CD8-positive, alpha-beta memory T cell (primary cell): ENCODE data around the gene PSMG4. TPM values are rescaled to one million over a fixed set of nuclear protein-coding genes. Genes with fewer than 3 reads are reported as not detected.
A peak's percentile ranks its signal among the peaks of the same experiment; 100 is the strongest.

Experiments used
- CTCF ChIA-PET: fragments of 350-600 bp; sonication (Branson Sonifier 250); formaldehyde crosslinking; loops from one replicate; lab custom pipeline; 2021; ENCODE audit warnings: antibody characterized with exemption; lab: Charles Lee
- POLR2A ChIA-PET: fragments of 350-600 bp; sonication (Branson Sonifier 250); formaldehyde crosslinking; loops from one replicate; lab custom pipeline; 2021; ENCODE audit warnings: antibody characterized with exemption; lab: Charles Lee
- DNase-seq, 5 donors: peaks; one replicate each; pipeline versions ENCODE4 v3.0.0 to v3.0.0-alpha.2; 2020 to 2022; ENCODE audit warnings: mixed read lengths in 1 of 5
- H3K27ac ChIP-seq: one replicate; pipeline ENCODE4 v1.7.0; 2013; ENCODE audit warnings: low read depth, mild to moderate bottlenecking, low read length, moderate library complexity
- H3K27me3 ChIP-seq: 2 replicates; pipeline ENCODE4 v1.7.0; 2013; ENCODE audit warnings: low read length, mild to moderate bottlenecking; ENCODE audit not compliant: insufficient read depth, poor library complexity, severe bottlenecking
- H3K36me3 ChIP-seq: 2 replicates; pipeline ENCODE4 v1.7.0; 2013; ENCODE audit warnings: mild to moderate bottlenecking, low read length, moderate library complexity; ENCODE audit not compliant: insufficient read depth
- H3K4me1 ChIP-seq: 2 replicates; pipeline ENCODE4 v1.7.0; 2013; ENCODE audit warnings: mild to moderate bottlenecking, low read length, moderate library complexity; ENCODE audit not compliant: insufficient read depth
- H3K4me3 ChIP-seq: 2 replicates; pipeline ENCODE4 v1.7.0; 2013; ENCODE audit warnings: mild to moderate bottlenecking, low read length
- H3K9me3 ChIP-seq: 2 replicates; pipeline ENCODE4 v1.7.0; 2013; ENCODE audit warnings: mild to moderate bottlenecking, low read length
- H3K27ac Mint-ChIP-seq, 8 donors: one replicate each; pipeline ENCODE4 v1.8.0; 2020 to 2021; ENCODE audit warnings: mixed read lengths in 8 of 8, mild to moderate bottlenecking in 6 of 8, inconsistent platforms in 3 of 8, moderate library complexity in 3 of 8
- H3K27me3 Mint-ChIP-seq, 2 donors: one replicate each; pipeline ENCODE4 v1.8.0; 2020 to 2021; ENCODE audit warnings: mixed read lengths in 2 of 2, mild to moderate bottlenecking in 1 of 2, moderate library complexity in 1 of 2
- H3K36me3 Mint-ChIP-seq, 3 donors: one replicate each; pipeline ENCODE4 v1.8.0; 2020 to 2021; ENCODE audit warnings: mixed read lengths in 3 of 3, inconsistent platforms in 1 of 3, mild to moderate bottlenecking in 1 of 3
- H3K4me1 Mint-ChIP-seq, 3 donors: one replicate each; pipeline ENCODE4 v1.8.0; 2020 to 2021; ENCODE audit warnings: mixed read lengths in 3 of 3, inconsistent platforms in 1 of 3, mild to moderate bottlenecking in 1 of 3
- H3K4me3 Mint-ChIP-seq, 7 donors: one replicate each; pipeline ENCODE4 v1.8.0; 2020 to 2021; ENCODE audit warnings: mixed read lengths in 7 of 7, mild to moderate bottlenecking in 6 of 7, moderate library complexity in 4 of 7, inconsistent platforms in 2 of 7
- H3K9me3 Mint-ChIP-seq, 5 donors: one replicate each; pipeline ENCODE4 v1.8.0; 2020 to 2022; ENCODE audit warnings: mixed read lengths in 5 of 5, mild to moderate bottlenecking in 3 of 5, moderate library complexity in 2 of 5, inconsistent platforms in 1 of 5
- polyA plus RNA-seq: library from polyadenylated mRNA; unstranded; fragments of 300-500 nt; fragmentation: Illumina TruSeq; gene quantifications from one replicate; pipeline ENCODE4 v1.2.3, GENCODE V29; 2021
- total RNA-seq, 2 experiments: library from RNA; stranded (reverse); gene quantifications; one replicate each; pipeline ENCODE4 v1.2.3, GENCODE V29; 2021

Gene PSMG4
- total and polyA plus RNA-seq, 3 experiments from 2014 or later = 24.4 to 50.4 (median 25.2) TPM

DNA sequence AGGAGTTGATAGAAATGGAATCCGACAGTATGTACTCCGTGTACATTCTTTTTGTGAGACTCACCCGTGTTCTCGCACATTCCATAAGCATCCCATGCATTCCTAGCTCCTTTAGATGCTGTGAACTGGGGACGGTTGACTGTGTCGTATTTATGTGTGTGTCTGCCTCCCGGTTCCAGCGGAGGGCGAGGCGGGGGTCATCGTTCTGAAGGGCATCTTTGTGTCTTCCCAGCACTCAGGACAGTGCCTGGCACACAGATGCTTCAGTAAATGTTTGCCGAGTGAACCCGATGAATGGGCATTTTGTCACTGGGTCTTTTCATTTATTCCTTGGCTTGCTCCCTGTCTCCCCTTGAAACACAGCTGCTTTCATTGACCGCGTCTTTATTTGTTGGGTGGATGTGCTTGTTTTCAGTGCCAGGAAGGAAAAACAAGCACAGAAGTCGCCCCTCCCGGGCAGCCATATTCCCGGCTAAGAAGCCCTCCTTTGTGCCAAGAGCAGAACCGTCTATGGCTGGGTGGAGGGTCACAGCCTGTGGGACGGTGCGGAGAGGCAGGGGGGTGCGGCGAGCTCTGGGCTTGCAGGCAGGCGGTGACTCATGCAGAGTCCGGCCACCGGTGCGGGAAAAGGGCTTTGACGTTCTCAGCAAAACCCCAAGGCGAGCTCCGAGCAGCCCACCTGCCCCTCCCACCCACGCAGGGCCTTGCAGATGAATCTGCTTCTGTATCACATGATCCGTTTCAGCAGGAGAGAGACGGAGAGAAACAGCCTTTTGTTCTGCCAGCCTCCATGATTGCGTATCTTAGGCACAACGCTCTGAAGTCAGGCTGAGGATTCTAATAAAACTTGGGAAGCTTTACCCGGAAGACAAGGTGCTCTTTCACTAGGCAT, 11.2 kb upstream of the PSMG4 start:
- no peak overlapping the region for H3K27ac Mint-ChIP-seq
- DNase-seq = no peak

GRCh38 chr6:3249821-3250220, 8.9 kb upstream of the PSMG4 start:
- Mint-ChIP-seq H3K27me3 (peaks cover 19 to 46% of the 10 kb centered on the region in 2 donors), H3K4me1 (peaks cover 7 to 12% (median 11%) of the 10 kb centered on the region in 3 donors), H3K9me3 (peaks cover 0 to 2% (median 0%) of the 10 kb centered on the region in 5 donors), H3K27ac (no peak overlapping the region), H3K36me3 (peaks cover 0 to 5% (median 2%) of the 10 kb centered on the region in 3 donors), H3K4me3 (no peak overlapping the region)
- Histone ChIP-seq H3K27me3 (peaks cover 4% of the 10 kb centered on the region), H3K9me3 (no peaks in the 10 kb centered on the region), H3K4me1 (peaks cover 7% of the 10 kb centered on the region), H3K36me3 (no peaks in the 10 kb centered on the region), H3K27ac (no peak overlapping the region), H3K4me3 (no peak overlapping the region)
- CTCF ChIA-PET = interaction anchor here (0.9 to 2.7 kb wide), 9 partner anchors 9 to 494 kb away, joined by 3 to 13 read pairs (median 3); partner anchors contain the start of gene PSMG4
- no peak for DNase-seq
- POLR2A ChIA-PET = no interaction called here

More for the DNA sequence above, 11.2 kb upstream of the PSMG4 start:
- Histone ChIP-seq H3K9me3 (no peaks in the 10 kb centered on the region), H3K27me3 (peaks cover 4% of the 10 kb centered on the region), H3K4me3 (no peak overlapping the region), H3K27ac (no peak overlapping the region), H3K36me3 (no peaks in the 10 kb centered on the region), H3K4me1 (peaks cover 7% of the 10 kb centered on the region)
- H3K4me3 Mint-ChIP-seq = no peak overlapping the region
- CTCF ChIA-PET = interaction anchor here (0.8 to 1.5 kb wide), 2 partner anchors 18 to 34 kb away, joined by 3 read pairs; no protein-coding TSS in a partner anchor
- peaks cover 25 to 64% of the 10 kb centered on the region in 2 donors for H3K27me3 Mint-ChIP-seq
- peaks cover 5 to 12% (median 11%) of the 10 kb centered on the region in 3 donors for H3K4me1 Mint-ChIP-seq
- POLR2A ChIA-PET = no interaction called here
- peaks cover 0 to 5% (median 3%) of the 10 kb centered on the region in 3 donors for H3K36me3 Mint-ChIP-seq
- peaks cover 0 to 2% (median 0%) of the 10 kb centered on the region in 5 donors for H3K9me3 Mint-ChIP-seq

GRCh38 chr6:3250231-3250675, 8.5 kb upstream of the PSMG4 start:
- Mint-ChIP-seq H3K4me3 (no peak overlapping the region), H3K4me1 (peaks cover 7 to 12% (median 11%) of the 10 kb centered on the region in 3 donors), H3K36me3 (peaks cover 0 to 5% (median 2%) of the 10 kb centered on the region in 3 donors), H3K9me3 (peaks cover 0 to 2% (median 0%) of the 10 kb centered on the region in 5 donors), H3K27ac (no peak overlapping the region), H3K27me3 (peaks cover 19 to 43% of the 10 kb centered on the region in 2 donors)
- Histone ChIP-seq H3K9me3 (no peaks in the 10 kb centered on the region), H3K4me1 (peaks cover 7% of the 10 kb centered on the region), H3K4me3 (no peak overlapping the region), H3K36me3 (no peaks in the 10 kb centered on the region), H3K27ac (no peak overlapping the region), H3K27me3 (peaks cover 4% of the 10 kb centered on the region)
- DNase-seq = no peak
- ChIA-PET CTCF (interaction anchor here (0.9 to 4.1 kb wide), 15 partner anchors 9 to 493 kb away, joined by 3 to 35 read pairs (median 6); partner anchors contain the start of genes PSMG4 and TUBB2A), POLR2A (interaction anchor here (1.9 kb wide), 1 partner anchor 88 kb away, joined by 4 read pairs; no protein-coding TSS in a partner anchor)

GRCh38 chr6:3251462-3252314, 7.1 kb upstream of the PSMG4 start:
- peak; percentile 68 to 86 (median 72) for DNase-seq
- ChIA-PET CTCF (interaction anchor here (0.7 to 4.1 kb wide), 28 partner anchors 8 to 769 kb away, joined by 3 to 35 read pairs (median 5); partner anchors contain the start of genes BPHL and TUBB2A), POLR2A (interaction anchor here (1.4 to 1.9 kb wide), 2 partner anchors 90 to 94 kb away, joined by 4 to 5 read pairs; partner anchors contain the start of gene TUBB2A)
- Mint-ChIP-seq H3K36me3 (peaks cover 0 to 5% (median 0%) of the 10 kb centered on the region in 3 donors), H3K9me3 (peaks cover 0 to 2% (median 0%) of the 10 kb centered on the region in 5 donors), H3K4me1 (peaks cover 7 to 12% (median 11%) of the 10 kb centered on the region in 3 donors), H3K4me3 (peak overlapping the region in 4 of 7 donors; percentile 2 to 71 (median 57)), H3K27ac (peak overlapping the region in 3 of 8 donors; percentile 0 to 83 (median 75)), H3K27me3 (peaks cover 18 to 33% of the 10 kb centered on the region in 2 donors)
- Histone ChIP-seq H3K27me3 (peaks cover 4% of the 10 kb centered on the region), H3K4me3 (no peak overlapping the region), H3K36me3 (no peaks in the 10 kb centered on the region), H3K9me3 (no peaks in the 10 kb centered on the region), H3K4me1 (peaks cover 7% of the 10 kb centered on the region), H3K27ac (no peak overlapping the region)

GRCh38 chr6:3252369-3252768, 6.4 kb upstream of the PSMG4 start:
- H3K4me1 Mint-ChIP-seq = peaks cover 7 to 12% (median 11%) of the 10 kb centered on the region in 3 donors
- peaks cover 0 to 5% (median 0%) of the 10 kb centered on the region in 3 donors for H3K36me3 Mint-ChIP-seq
- peaks cover 0 to 2% (median 0%) of the 10 kb centered on the region in 5 donors for H3K9me3 Mint-ChIP-seq
- H3K27ac Mint-ChIP-seq = peak overlapping the region in 1 of 8 donors; percentile 0
- Histone ChIP-seq H3K9me3 (no peaks in the 10 kb centered on the region), H3K36me3 (no peaks in the 10 kb centered on the region), H3K4me3 (no peak overlapping the region), H3K27me3 (peaks cover 4% of the 10 kb centered on the region), H3K27ac (no peak overlapping the region), H3K4me1 (peaks cover 7% of the 10 kb centered on the region)
- ChIA-PET POLR2A (no interaction called here), CTCF (interaction anchor here (0.7 to 4.1 kb wide), 16 partner anchors 7 to 479 kb away, joined by 3 to 35 read pairs (median 6); partner anchors contain the start of gene TUBB2A)
- peaks cover 16 to 32% of the 10 kb centered on the region in 2 donors for H3K27me3 Mint-ChIP-seq
- peak overlapping the region in 1 of 7 donors; percentile 37 for H3K4me3 Mint-ChIP-seq
- no peak for DNase-seq

DNA sequence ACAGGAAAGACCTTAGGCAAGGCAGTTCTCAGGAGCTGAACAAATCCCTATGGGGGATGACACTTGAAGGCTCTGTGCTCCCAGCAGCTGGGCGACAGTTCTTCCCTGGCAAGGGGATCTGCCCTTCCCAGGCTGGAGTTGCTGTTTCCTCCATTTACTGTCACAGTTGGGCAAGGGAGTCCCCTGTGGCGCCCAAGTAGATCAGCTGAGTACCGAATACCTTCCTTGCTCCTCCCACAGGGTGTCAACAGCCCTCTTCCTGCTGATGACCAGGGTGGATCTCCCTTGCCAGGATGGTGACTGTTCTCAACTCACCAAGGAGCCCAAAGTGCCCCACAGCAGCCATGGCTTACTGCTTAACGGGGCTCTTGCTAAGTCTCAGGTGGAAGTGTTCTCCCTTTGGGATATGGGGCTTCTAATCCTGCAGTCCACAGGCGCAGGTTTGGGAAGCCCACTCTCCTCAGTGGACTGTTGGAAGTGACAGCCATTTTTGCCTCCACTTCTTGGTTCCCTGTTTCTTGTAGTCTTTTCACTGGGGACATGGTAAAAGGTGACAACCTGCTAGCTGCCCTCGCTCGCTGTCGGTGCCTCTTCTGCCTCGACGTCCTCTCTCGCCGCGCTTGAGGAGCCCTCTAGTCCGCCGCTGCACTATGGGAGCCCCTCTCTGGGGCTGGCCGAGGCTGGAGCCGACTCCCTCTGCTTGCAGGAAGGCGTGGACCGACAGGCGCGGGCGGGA, 5.7 kb upstream of the PSMG4 start:
- Histone ChIP-seq H3K27ac (no peak overlapping the region), H3K9me3 (no peaks in the 10 kb centered on the region), H3K27me3 (peaks cover 4% of the 10 kb centered on the region), H3K4me3 (no peak overlapping the region), H3K4me1 (peaks cover 7% of the 10 kb centered on the region), H3K36me3 (no peaks in the 10 kb centered on the region)
- peaks cover 0 to 5% (median 0%) of the 10 kb centered on the region in 3 donors for H3K36me3 Mint-ChIP-seq
- no peak overlapping the region for H3K4me3 Mint-ChIP-seq
- POLR2A ChIA-PET = no interaction called here
- CTCF ChIA-PET = interaction anchor here (1.1 to 4.1 kb wide), 6 partner anchors 11 to 139 kb away, joined by 3 to 35 read pairs (median 16); no protein-coding TSS in a partner anchor
- no peak overlapping the region for H3K27ac Mint-ChIP-seq
- H3K4me1 Mint-ChIP-seq = peaks cover 7 to 12% (median 11%) of the 10 kb centered on the region in 3 donors
- H3K27me3 Mint-ChIP-seq = peaks cover 12 to 29% of the 10 kb centered on the region in 2 donors
- no peak for DNase-seq
- peaks cover 0 to 2% (median 0%) of the 10 kb centered on the region in 5 donors for H3K9me3 Mint-ChIP-seq
